Naive B cell (primary cell): ENCODE measurements around the gene TRAPPC2L. TPM values are rescaled to one million over a fixed set of nuclear protein-coding genes. Genes with fewer than 3 reads are reported as not detected.
"Not testable (repeated sequence)": the region's sequence is repeated elsewhere in the genome, so short reads cannot be mapped to it uniquely, and the experiment has no call there.

ENCODE experiments used
- ATAC-seq, 2 donors: fragments of 150-1000 bp; cut with Tn5 transposase; 2 replicates each; pipeline ENCODE4 v1.10.0; 2021; ENCODE audit warnings: low read depth in 2 of 2, mild to moderate bottlenecking in 2 of 2, moderate library complexity in 2 of 2
- DNase-seq: peaks from one replicate; pipeline ENCODE4 v3.0.0; 2022
- H3K27ac Mint-ChIP-seq, 6 donors: one replicate each; pipeline ENCODE4 v1.8.0; 2020 to 2022; ENCODE audit warnings: mild to moderate bottlenecking in 6 of 6, mixed read lengths in 6 of 6, moderate library complexity in 5 of 6, inconsistent platforms in 2 of 6
- H3K27me3 Mint-ChIP-seq, 3 donors: one replicate each; pipeline ENCODE4 v1.8.0; 2021 to 2022; ENCODE audit warnings: mixed read lengths in 3 of 3, mild to moderate bottlenecking in 1 of 3
- H3K36me3 Mint-ChIP-seq, 2 donors: one replicate each; pipeline ENCODE4 v1.8.0; 2020 to 2022; ENCODE audit warnings: mixed read lengths in 2 of 2, inconsistent platforms in 1 of 2, mild to moderate bottlenecking in 1 of 2
- H3K4me1 Mint-ChIP-seq, 3 donors: one replicate each; pipeline ENCODE4 v1.8.0; 2020 to 2022; ENCODE audit warnings: mixed read lengths in 3 of 3, inconsistent platforms in 1 of 3, mild to moderate bottlenecking in 1 of 3, moderate library complexity in 1 of 3
- H3K4me3 Mint-ChIP-seq, 8 donors: one replicate each; pipeline ENCODE4 v1.8.0; 2020 to 2022; ENCODE audit warnings: mild to moderate bottlenecking in 8 of 8, mixed read lengths in 8 of 8, moderate library complexity in 8 of 8, inconsistent platforms in 2 of 8
- H3K9me3 Mint-ChIP-seq, 7 donors: one replicate each; pipeline ENCODE4 v1.8.0; 2020 to 2022; ENCODE audit warnings: mixed read lengths in 7 of 7, mild to moderate bottlenecking in 5 of 7, inconsistent platforms in 2 of 7, moderate library complexity in 1 of 7
- polyA plus RNA-seq, 6 donors: library from polyadenylated mRNA; unstranded; fragments of 300-500 nt; fragmentation: Illumina TruSeq; gene quantifications; one replicate each; pipeline ENCODE4 v1.2.3, GENCODE V29; 2021; ENCODE audit warnings: low read depth in 6 of 6

Gene TRAPPC2L
- polyA plus RNA-seq, 6 donors from 2014 or later: 87.3 to 100 (median 90.9) TPM

GRCh38 chr16:88893127-88893968 lies 36.4 kb downstream of the TRAPPC2L start:
- Mint-ChIP-seq H3K4me3 (peak overlapping the region in 1 of 8 donors; percentile 54), H3K36me3 (peaks cover 0 to 13% of the 10 kb centered on the region in 2 donors), H3K27me3 (no peaks in the 10 kb centered on the region), H3K4me1 (peaks cover 5 to 20% (median 12%) of the 10 kb centered on the region in 3 donors), H3K9me3 (peaks cover 0 to 1% (median 0%) of the 10 kb centered on the region in 7 donors), H3K27ac (peak overlapping the region in 1 of 6 donors; percentile 69)
- no peak for DNase-seq
- ATAC-seq: no peak

GRCh38 chr16:88894266-88894665 lies 37.3 kb downstream of the TRAPPC2L start:
- DNase-seq, ATAC-seq, H3K9me3 Mint-ChIP-seq, H3K27me3 Mint-ChIP-seq, H3K4me3 Mint-ChIP-seq: not testable (repeated sequence)
- Mint-ChIP-seq H3K36me3 (peaks cover 0 to 13% of the 10 kb centered on the region in 2 donors), H3K27ac (peak overlapping the region in 2 of 6 donors; percentile 76 to 88), H3K4me1 (peaks cover 5 to 20% (median 12%) of the 10 kb centered on the region in 3 donors)

GRCh38 chr16:88894681-88895300 lies 37.9 kb downstream of the TRAPPC2L start:
- DNase-seq (peak; percentile 40), ATAC-seq (peak; percentile 81 to 88)
- Mint-ChIP-seq H3K36me3 (peaks cover 0 to 13% of the 10 kb centered on the region in 2 donors), H3K27me3 (no peaks in the 10 kb centered on the region), H3K9me3 (peaks cover 0 to 1% (median 0%) of the 10 kb centered on the region in 7 donors), H3K4me1 (peaks cover 5 to 20% (median 9%) of the 10 kb centered on the region in 3 donors), H3K4me3 (peak overlapping the region in 2 of 8 donors; percentile 40 to 77), H3K27ac (peak overlapping the region in 4 of 6 donors; percentile 33 to 88 (median 56))

GRCh38 chr16:88895335-88895734 lies 38.4 kb downstream of the TRAPPC2L start:
- H3K27me3 Mint-ChIP-seq: no peaks in the 10 kb centered on the region
- H3K9me3 Mint-ChIP-seq: peaks cover 0 to 1% (median 0%) of the 10 kb centered on the region in 7 donors
- ATAC-seq (peak in 1 of 2 donors; percentile 13), DNase-seq (no peak)
- H3K4me1 Mint-ChIP-seq: peaks cover 5 to 20% (median 9%) of the 10 kb centered on the region in 3 donors
- H3K4me3 Mint-ChIP-seq: peak overlapping the region in 2 of 8 donors; percentile 40 to 77
- H3K27ac Mint-ChIP-seq: peak overlapping the region in 3 of 6 donors; percentile 33 to 83 (median 36)
- peaks cover 0 to 13% of the 10 kb centered on the region in 2 donors for H3K36me3 Mint-ChIP-seq

GRCh38 chr16:88896238-88897070 lies 39.5 kb downstream of the TRAPPC2L start:
- Mint-ChIP-seq H3K27ac (no peak overlapping the region), H3K9me3 (no peaks in the 10 kb centered on the region), H3K4me1 (peaks cover 5 to 20% (median 9%) of the 10 kb centered on the region in 3 donors), H3K4me3 (no peak overlapping the region), H3K36me3 (peaks cover 0 to 6% of the 10 kb centered on the region in 2 donors), H3K27me3 (no peaks in the 10 kb centered on the region)
- no peak for ATAC-seq
- no peak for DNase-seq

GRCh38 chr16:88897696-88898425 lies 40.9 kb downstream of the TRAPPC2L start:
- no peaks in the 10 kb centered on the region for H3K36me3 Mint-ChIP-seq
- H3K27me3 Mint-ChIP-seq: no peaks in the 10 kb centered on the region
- ATAC-seq: no peak
- H3K27ac Mint-ChIP-seq: peak overlapping the region in 1 of 6 donors; percentile 25
- no peaks in the 10 kb centered on the region for H3K9me3 Mint-ChIP-seq
- no peak for DNase-seq
- peaks cover 5 to 24% (median 9%) of the 10 kb centered on the region in 3 donors for H3K4me1 Mint-ChIP-seq
- no peak overlapping the region for H3K4me3 Mint-ChIP-seq

GRCh38 chr16:88899901-88900661 lies 43.2 kb downstream of the TRAPPC2L start:
- Mint-ChIP-seq H3K4me1 (peaks cover 3 to 21% (median 7%) of the 10 kb centered on the region in 3 donors), H3K36me3 (no peaks in the 10 kb centered on the region)

GRCh38 chr16:88900662-88901052 lies 43.7 kb downstream of the TRAPPC2L start:
- no peaks in the 10 kb centered on the region for H3K27me3 Mint-ChIP-seq
- no peak for DNase-seq
- no peaks in the 10 kb centered on the region for H3K9me3 Mint-ChIP-seq
- ATAC-seq: no peak
- H3K4me3 Mint-ChIP-seq: no peak overlapping the region
- no peak overlapping the region for H3K27ac Mint-ChIP-seq
- H3K4me1 Mint-ChIP-seq: peaks cover 1 to 19% (median 6%) of the 10 kb centered on the region in 3 donors
- no peaks in the 10 kb centered on the region for H3K36me3 Mint-ChIP-seq

More at GRCh38 chr16:88899901-88900661, 43.2 kb downstream of the TRAPPC2L start:
- ATAC-seq (no peak), DNase-seq (no peak)
- Mint-ChIP-seq H3K9me3 (no peaks in the 10 kb centered on the region), H3K27me3 (no peaks in the 10 kb centered on the region), H3K27ac (no peak overlapping the region), H3K4me3 (no peak overlapping the region)

- ATAC-seq: no peak
- no peak for DNase-seq
- Mint-ChIP-seq H3K4me1 (peaks cover 7 to 21% (median 12%) of the 10 kb centered on the region in 3 donors), H3K27ac (no peak overlapping the region), H3K4me3 (no peak overlapping the region), H3K27me3 (no peaks in the 10 kb centered on the region), H3K36me3 (no peaks in the 10 kb centered on the region), H3K9me3 (no peaks in the 10 kb centered on the region)
Measured at GRCh38 chr16:88901718-88902337, 44.9 kb downstream of the TRAPPC2L start.

- H3K4me1 Mint-ChIP-seq: peaks cover 7 to 25% (median 14%) of the 10 kb centered on the region in 3 donors
- peak overlapping the region in 1 of 8 donors; percentile 30 for H3K4me3 Mint-ChIP-seq
- DNase-seq (no peak), ATAC-seq (no peak)
- H3K9me3 Mint-ChIP-seq: no peaks in the 10 kb centered on the region
- H3K27me3 Mint-ChIP-seq: no peaks in the 10 kb centered on the region
- peak overlapping the region in 2 of 6 donors; percentile 42 to 69 for H3K27ac Mint-ChIP-seq
- no peaks in the 10 kb centered on the region for H3K36me3 Mint-ChIP-seq
Measured at GRCh38 chr16:88902744-88903143, 45.8 kb downstream of the TRAPPC2L start.

GRCh38 chr16:88903267-88903666 lies 46.3 kb downstream of the TRAPPC2L start:
- H3K36me3 Mint-ChIP-seq: no peaks in the 10 kb centered on the region
- no peaks in the 10 kb centered on the region for H3K27me3 Mint-ChIP-seq
- DNase-seq: no peak
- peak overlapping the region in 1 of 6 donors; percentile 42 for H3K27ac Mint-ChIP-seq
- no peaks in the 10 kb centered on the region for H3K9me3 Mint-ChIP-seq
- H3K4me1 Mint-ChIP-seq: peaks cover 7 to 26% (median 16%) of the 10 kb centered on the region in 3 donors
- ATAC-seq: no peak
- no peak overlapping the region for H3K4me3 Mint-ChIP-seq
